G401.6 (cell line): Measurements from ENCODE around the gene MUC7.
"Not testable (repeated sequence)": the region's sequence is repeated elsewhere in the genome, so short reads cannot be mapped to it uniquely, and the experiment has no call there.

Experiments
- FAIRE-seq: peaks from 2 replicates; lab custom pipeline; 2012; peaks lifted over from hg19 to GRCh38; lab: Jason Lieb, UNC

Gene MUC7

DNA sequence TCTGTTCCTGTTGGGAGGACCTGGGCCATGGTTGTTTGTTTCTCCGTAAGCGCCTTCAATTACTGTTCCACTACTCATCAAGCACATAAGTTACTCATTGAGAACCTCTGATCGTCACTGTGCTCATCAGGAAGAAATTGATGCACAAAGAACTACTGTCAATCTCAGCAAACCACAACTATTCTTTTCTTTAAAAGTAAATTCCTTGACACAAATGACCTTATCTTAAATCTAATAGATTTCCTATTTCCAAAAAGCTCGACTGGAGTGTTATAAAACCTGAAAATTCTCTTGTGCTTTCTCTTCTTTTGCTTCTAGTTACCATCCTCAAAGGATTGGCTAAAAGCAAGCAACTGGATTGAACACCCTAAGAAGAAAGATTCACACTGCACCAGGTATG is at the start of gene MUC7:
MUC7 (plus strand) TSS at position 301 of the 400 bp plus-strand sequence. CDS start 1,825 bp downstream, outside the sequence.
- no peak for FAIRE-seq

DNA sequence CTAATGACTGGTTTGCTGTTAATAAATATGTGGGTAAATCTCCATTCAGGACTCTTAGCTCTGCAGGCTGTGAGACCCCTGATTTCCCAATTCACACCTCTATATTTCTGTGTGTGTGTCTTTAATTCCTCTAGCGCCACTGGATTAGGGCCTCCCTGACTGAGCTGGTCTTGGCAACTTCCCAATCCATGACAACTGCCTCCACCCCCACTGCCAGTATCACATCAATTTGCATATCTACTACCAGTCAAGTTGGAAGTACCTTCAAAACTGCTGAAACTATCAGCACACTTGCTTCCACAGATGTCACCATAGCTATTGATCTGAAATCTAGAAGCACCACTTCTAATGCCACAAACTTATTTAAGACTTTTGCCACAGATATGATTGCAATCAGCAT is 46.7 kb upstream of the MUC7 start:
- FAIRE-seq, result no peak

DNA sequence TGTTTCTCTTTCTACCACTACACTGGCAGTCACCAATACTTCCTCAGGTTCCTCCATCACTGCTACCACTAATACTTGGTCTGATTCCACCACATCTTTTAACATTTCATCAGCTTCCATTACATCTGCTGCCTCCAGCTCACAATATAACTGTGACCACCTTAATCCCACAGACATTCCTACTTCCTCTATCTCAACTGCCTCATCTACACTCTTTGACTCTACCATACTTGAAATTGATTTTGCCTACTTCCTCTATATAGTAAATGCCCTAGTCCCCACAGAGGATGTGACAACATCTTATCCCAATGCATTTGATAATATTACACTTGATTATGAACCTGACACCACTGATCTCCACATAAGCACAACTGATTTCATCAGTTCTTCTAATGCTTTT is 45.2 kb upstream of the MUC7 start:
- no peak for FAIRE-seq

DNA sequence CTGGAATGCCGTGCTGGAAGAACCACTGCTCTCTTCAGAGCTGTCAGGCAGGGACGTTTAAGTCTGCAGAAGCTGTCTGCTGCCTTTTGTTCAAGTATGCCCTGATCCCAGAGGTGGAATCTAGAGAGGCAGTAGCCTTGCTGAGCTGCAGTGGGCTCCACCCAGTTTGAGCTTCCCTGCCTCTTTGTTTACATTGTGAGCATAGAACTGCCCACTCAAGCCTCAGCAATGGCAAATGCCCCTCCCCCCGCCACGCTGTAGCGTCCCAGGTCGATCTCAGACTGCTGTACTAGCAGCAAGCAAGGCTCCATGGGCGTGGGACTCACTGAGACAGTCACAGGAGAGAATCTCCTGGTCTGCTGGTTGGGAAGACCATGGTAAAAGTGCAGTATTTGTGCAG is 34.8 kb upstream of the MUC7 start:
- FAIRE-seq, result no peak

DNA sequence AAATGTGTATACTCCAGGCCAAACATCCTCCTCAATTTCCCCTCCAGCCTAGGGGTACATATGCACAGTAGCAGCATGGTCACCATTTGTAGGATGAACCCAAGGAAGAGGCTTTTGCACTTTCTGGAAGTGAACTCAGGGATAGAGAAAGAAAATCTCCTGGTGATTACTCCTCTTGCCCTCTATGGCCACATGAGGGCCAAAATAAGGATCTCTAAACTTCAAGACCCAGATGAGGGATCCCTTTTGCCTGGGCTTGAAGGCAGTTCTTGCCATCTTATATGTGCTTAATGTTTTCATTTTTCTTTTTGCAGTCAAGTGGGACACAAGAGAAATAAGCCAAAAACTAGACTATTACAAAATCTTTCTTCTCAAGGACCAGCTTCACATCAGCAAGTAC is 29.5 kb upstream of the MUC7 start:
- no peak for FAIRE-seq

DNA sequence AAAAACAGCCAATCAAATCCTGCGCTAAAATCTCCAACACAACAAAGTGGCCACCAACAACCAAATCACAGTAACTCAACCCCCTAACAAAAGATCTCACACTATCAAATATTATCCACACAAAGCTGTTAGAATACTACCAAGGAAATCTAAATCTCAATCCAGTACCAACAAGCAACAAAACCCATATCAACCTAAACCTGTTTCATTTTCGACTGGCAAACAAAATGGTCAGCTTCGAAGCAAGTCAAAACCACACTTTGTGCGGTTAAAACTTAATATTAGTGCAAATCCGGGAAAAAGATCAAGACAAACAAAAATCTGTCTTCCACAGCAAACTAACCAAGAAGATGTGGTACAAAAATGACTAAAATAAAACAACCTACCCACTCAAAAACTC is 28.7 kb upstream of the MUC7 start:
- no peak for FAIRE-seq

DNA sequence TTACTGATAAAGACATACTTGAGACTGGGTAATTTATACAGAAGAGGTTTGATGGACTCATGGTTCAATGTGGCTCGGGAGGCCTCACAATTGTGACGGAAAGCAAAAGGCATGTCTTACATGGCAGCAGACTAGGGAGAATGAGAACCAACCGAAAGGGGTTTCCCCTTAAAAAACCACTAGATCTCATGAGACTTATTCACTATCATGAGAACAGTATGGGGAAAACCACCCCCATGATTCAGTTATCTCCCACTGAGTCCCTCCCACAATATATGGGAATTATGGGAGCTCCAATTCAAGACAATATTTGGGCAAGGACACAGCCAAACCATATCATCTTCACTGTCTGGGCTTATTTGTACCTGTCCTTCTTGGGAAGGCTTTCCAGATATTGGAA is 22.8 kb upstream of the MUC7 start:
- FAIRE-seq, result no peak

DNA sequence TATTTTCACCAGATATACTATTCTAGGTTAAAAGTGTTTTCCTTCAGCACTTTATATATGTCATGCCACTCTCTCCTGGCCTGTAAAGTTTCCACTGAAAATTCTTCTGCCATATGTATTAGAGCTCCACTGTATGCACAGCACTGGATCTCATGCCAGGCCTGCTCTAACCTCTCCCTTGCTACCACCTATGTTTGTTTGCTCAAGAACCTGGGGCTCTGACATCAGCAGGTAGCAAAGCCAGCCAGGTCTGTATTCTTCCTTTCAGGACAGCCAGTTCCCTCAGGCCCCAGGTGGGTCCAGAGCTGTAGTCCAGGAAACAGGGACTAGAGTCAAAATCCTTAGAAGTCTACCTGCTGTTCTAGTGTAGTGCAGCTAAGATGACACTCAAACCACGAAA is 19.1 kb upstream of the MUC7 start:
- no peak for FAIRE-seq

DNA sequence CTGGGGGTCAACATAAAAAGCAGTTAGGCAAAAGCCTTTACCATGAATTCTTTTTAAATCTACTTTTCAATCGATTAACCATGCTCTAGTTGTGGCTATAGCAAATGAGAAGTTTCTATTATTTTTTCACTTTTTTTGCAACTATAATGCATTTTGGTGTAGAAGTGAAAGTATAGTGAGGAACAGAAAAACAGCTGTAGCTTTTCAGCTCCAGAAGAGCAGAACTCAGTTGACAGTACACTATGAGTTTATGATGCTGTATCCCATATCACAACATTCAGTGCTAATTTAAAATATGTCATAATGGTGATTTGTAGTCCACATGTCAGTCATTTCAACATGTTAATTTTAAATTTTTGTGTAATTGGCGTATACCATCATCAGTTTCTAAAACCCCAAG is 8.7 kb upstream of the MUC7 start:
- FAIRE-seq, result no peak

DNA sequence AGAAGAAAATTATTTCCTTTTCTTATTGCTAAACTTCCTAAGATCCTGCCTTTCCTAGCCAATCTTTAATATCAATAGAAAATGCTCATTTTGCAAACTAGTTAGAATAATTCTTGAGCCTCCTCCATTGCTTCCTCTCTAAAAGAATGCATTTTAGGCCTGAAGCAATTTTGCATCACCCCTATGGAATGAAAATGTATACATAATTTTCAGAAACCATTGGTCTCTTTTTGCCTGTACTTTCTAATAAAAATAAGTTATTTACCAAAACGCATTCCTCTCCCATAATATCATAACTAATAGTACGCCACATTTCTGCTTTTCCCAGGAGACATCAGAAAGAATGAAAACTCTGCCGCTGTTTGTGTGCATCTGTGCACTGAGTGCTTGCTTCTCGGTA is 1.7 kb downstream of the MUC7 start:
- FAIRE-seq, result no peak

DNA sequence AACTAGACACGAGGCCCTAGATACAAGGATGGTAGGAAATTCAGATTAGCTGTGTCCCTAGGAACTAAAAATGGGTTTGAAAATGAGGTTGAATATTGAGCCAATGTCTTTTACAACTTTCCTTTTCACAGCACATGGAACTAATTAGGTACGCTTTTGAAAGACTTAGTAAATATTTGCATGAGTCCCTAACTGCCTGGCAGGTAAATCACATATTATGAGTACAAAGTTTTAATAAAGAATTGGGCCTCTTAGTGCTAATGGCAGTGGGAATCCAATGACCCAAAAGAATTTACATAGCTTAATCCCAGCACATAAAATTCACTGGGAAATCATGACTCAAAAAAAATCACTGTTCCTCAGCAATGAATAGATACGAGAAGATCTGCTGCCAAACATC is 16.8 kb downstream of the MUC7 start:
- FAIRE-seq, result no peak

DNA sequence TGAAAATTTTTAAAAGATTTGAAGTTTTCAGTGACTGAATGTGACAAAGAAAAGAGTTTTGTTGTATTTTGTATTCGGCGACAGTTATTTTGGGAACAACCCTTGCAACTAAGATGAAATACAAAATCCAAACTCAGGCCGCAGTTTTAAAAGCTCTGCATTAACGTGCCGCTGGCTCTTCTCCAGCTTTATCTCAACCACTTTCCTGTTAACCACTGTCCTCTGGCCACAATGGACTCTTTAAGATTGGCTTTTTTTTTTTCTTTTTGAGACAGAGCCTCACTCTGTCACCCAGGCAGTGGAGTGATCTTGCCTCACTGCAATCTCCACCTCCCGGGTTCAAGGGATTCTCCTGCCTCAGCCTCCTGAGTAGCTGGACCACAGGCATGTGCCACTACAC is 24.2 kb downstream of the MUC7 start:
- no peak for FAIRE-seq

DNA sequence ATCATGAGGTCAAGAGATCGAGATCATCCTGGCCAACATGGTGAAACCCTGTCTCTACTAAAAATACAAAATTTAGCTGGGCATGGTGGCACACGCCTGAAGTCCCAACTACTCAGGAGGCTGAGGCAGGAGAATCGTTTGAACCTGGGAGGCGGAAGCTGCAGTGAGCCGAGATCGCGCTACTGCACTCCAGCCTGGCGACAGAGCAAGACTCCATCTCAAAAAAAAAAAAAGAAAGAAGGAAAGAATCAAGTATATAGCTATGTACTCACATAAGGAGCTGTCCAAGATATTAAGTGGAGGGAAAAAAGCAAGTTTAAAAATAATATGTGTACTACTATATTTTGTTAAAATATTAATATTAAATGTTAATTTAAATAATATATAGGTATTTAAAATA is 29.8 kb downstream of the MUC7 start:
- FAIRE-seq, result not testable (repeated sequence)

DNA sequence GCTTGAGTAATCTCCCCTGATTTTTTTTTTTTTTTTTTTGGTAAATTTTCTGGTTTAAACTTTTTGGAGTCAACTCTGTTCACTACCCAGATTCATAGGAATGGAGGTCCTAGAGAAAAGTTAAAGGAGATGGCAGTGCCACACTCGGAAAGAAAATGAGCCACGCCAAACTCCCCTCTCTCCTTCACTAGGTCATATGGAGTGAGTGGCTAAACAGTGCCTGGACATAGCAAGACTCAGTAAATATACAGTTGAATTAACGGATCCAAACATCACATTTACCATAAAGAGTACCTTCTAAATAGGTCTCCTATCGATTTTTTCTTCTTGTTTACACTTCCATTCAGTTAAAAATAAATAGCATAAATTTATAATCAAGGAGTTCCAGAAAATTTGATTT is 32.7 kb downstream of the MUC7 start:
- FAIRE-seq, result no peak

DNA sequence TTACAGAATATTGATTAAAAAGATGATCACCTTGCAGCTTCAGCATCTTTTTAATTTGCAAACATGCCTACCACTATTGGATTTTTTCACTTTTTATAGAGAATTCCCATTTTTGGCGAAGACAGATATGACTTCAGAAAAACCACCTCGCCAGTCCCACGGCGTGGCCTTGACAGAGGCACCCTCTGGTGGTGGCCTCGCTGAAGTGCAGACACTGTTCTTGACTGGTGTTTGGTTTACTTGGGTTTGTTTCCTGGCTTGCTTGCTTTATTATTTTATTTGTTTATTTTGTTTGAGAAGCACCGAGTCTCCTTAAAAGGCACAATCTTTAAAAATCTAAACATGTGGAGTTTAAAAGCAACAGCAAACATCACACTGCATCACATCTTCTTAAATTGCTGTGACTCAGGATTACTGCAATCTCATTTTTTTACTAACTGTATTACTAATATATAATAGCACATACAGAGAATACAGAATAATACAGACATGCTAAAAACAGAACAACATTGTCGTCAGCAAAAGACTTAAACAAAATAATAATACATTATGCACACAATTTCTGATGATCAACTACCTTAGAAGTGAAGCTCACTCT is 33.3 kb downstream of the MUC7 start:
- peak; percentile 84 for FAIRE-seq

DNA sequence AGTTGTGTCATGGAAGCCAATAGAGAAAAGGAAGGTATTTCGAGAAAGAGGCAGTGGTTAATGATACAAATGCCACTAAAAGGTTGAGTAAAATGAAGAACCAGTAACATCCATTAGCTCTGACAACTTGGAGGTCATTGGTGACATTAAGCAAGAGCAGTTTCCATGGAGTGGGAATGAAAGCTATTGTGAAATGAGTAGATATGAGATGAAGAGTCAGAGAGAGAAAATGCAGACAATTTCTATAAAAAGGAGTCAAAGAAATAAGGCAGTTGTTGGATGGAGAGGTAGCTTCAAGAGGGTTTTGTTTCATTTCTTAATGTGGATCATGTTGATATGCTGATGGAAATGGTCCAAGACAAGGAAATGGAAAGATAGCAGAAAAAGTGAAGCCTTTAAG is 36.8 kb downstream of the MUC7 start:
- no peak for FAIRE-seq

DNA sequence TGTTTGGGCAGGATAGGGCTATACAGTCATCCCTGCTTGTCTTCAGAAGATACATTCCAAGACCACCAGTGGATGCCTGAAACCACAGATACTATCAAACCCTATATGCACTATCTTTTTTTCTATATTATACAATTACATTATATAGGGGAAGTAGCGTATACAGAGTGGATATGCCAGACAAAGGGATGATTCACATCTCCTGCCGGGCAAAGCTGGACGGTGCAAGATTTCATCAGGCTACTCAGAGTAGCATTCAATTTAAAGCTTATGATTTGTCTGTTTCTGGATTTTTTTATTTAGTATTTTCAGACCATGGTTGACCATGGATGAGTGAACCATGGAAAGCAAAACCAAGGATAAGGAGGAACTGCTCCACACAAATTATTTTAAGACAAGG is 39.4 kb downstream of the MUC7 start:
- no peak for FAIRE-seq

DNA sequence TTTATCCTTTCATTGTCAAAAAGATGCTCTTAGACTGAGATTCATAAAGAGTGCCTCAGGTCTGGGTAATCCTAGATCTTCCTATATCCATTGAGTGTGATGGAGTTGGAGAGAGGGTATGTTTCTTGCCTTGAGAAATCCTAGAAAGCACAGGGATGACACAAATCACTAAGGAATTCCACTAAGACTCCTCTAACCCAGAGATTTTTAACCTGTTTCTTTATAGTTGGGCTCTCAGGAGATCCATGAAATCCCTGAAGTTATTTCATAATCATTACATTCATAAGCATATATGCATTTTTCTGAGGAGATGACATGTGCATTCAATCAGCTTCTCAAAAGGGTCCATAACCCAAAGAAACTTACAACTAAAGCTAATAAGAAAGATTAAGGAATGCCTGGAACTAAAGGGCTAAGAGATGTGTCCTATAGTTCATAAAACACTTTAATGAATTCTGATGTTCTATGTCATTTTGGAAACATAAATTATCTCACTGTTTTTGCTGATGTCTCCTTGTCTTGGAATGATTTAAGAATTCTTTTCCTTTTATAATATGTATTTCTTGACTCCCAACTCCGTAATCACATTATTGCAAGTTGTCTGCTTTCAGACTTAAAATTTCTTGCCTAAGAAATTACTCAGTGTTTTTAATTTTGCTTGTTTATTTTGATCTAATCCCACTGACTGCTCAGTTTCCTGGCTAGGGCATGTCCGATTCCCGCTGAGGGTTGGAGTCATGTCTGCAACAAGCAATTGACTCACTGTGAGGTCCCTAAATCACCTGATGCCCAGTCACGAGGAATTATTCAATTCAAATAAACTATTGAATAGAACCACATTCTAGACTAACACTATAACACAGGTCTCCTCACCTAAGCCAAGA is 43.6 kb downstream of the MUC7 start:
- no peak for FAIRE-seq

DNA sequence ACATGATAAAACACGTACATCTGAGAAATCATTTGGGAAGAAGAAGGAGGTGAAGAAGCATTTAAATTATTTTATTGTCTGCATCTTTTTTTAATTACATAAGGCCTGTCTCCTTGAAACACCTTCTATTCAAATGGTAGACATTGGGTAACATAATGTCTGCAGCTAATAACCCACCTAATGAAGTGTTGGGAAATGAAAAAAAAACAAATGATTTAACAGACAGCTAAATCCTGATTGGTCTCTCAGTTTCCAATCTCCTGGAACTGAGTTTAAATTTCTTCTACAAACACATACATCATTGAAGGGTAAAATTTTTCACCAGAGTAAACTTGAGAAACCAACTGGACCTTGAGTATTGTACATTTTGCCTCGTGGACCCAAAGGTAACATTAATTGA is 46.3 kb downstream of the MUC7 start, which contains the start of gene AMTN:
AMTN (plus strand) TSS at position 301 of the 400 bp plus-strand sequence. CDS start 209 bp downstream, outside the sequence.
- FAIRE-seq, result no peak

DNA sequence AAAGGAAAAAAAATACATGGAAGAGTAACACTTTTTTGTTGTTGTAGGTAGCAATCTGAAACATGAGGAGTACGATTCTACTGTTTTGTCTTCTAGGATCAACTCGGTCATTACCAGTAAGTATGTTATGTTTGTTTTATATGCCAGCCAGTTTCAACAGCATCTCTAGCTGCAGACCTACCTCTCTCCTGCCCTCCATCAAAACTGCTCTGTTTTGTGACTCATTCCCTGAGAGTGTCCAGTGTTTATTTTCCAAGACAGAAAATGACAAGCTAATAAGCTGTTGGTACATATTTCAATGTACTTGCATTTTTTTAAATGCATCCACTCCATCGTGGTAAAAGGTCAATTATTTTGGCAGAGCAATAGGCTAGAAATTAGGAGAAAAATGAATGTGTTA is 46.7 kb downstream of the MUC7 start:
- no peak for FAIRE-seq

DNA sequence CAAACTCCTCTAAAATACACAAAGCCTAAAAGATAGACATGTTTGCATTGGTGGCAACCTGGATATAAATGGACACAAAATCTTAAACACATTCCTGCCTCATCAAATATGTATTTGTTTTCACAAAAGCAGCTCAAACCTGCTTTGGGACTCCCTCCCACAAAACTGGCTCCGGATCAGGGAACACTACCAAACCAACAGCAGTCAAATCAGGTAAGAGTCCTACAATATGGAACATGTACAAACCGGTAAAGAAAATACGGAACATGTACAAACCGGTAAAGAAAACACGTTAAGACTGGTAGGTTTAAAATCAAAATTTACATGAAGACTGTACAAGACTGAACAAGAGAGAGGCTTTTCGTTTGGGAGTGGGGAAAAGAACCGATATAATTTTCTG is 50.6 kb downstream of the MUC7 start:
- FAIRE-seq, result no peak

DNA sequence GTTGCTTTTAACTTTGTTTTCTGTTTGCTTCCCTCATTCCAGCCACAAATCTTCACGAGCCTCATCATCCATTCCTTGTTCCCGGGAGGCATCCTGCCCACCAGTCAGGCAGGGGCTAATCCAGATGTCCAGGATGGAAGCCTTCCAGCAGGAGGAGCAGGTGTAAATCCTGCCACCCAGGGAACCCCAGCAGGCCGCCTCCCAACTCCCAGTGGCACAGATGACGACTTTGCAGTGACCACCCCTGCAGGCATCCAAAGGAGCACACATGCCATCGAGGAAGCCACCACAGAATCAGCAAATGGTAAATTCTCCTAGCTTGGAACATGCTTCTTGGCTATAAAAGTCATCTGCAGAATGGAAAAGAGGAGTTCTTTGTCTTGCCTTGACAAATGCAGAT is 59.0 kb downstream of the MUC7 start:
- FAIRE-seq, result no peak

DNA sequence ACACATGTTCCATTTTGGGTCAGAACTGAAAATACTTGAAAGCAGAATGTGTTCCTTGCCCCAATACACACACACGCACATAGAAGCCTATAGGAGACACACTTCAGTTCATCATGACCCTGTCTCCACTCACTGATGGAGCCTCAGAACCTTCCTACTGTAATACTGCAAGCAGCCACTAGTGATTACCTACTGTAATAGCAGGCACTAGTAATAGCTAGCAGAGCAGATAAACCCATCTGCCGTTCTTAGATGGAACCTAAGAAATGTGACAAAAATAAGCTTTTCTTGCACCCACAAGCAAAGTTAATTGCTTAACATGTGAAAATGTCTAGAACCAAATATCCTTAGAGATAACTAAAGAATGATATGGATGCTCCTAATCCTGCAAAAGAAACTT is 60.0 kb downstream of the MUC7 start:
- FAIRE-seq, result no peak
